Measurements from ENCODE around the gene APAF1. TPM values are rescaled to one million over a fixed set of nuclear protein-coding genes. Genes with fewer than 3 reads are reported as not detected.

APAF1 gene
- total and polyA plus RNA-seq, 8 donors: 21.1 to 54.4 (median 41.9) TPM

- no peaks in the 10 kb centered on the region for H3K9me3 ChIP-seq
- DNase-seq (no peak), ATAC-seq (no peak)
- H3K27ac ChIP-seq: no peak overlapping the region
- H3K4me1 ChIP-seq: no peaks in the 10 kb centered on the region
- H3K4me3 ChIP-seq: no peak overlapping the region
- no peak for TF ChIP-seq CTCF (IDR thresholded peaks at IDR 0.05)
- H3K27me3 ChIP-seq: no peaks in the 10 kb centered on the region
- H3K36me3 ChIP-seq: peaks cover 0 to 98% of the 10 kb centered on the region in 2 donors
- intact Hi-C loops (cut with DNase I): no loop called here
Measured at GRCh38 chr12:98678946-98679610, 34.0 kb downstream of the APAF1 start.

GRCh38 chr12:98679611-98680005, 34.5 kb downstream of the APAF1 start:
- DNase-seq: peak in 1 of 4 donors; percentile 65

GRCh38 chr12:98684199-98684598, 39.1 kb downstream of the APAF1 start:
- Histone ChIP-seq H3K9me3 (no peaks in the 10 kb centered on the region), H3K4me3 (no peak overlapping the region), H3K27ac (no peak overlapping the region), H3K36me3 (peaks cover 0 to 99% of the 10 kb centered on the region in 2 donors), H3K27me3 (no peaks in the 10 kb centered on the region), H3K4me1 (no peaks in the 10 kb centered on the region)
- intact Hi-C loops (cut with DNase I): no loop called here
- no peak for DNase-seq
- no peak for TF ChIP-seq CTCF (IDR thresholded peaks at IDR 0.05)
- no peak for ATAC-seq

More at GRCh38 chr12:98679611-98680005, 34.5 kb downstream of the APAF1 start:
- Histone ChIP-seq H3K36me3 (peaks cover 0 to 98% of the 10 kb centered on the region in 2 donors), H3K9me3 (no peaks in the 10 kb centered on the region), H3K27me3 (no peaks in the 10 kb centered on the region), H3K27ac (no peak overlapping the region), H3K4me3 (no peak overlapping the region), H3K4me1 (no peaks in the 10 kb centered on the region)
- ATAC-seq: no peak
- intact Hi-C loops (cut with DNase I): no loop called here
- TF ChIP-seq CTCF (IDR thresholded peaks at IDR 0.05): no peak

- DNase-seq: no peak
- ATAC-seq: no peak
- Histone ChIP-seq H3K36me3 (peaks cover 0 to 91% of the 10 kb centered on the region in 2 donors), H3K27ac (no peak overlapping the region), H3K4me1 (no peaks in the 10 kb centered on the region), H3K9me3 (no peaks in the 10 kb centered on the region), H3K4me3 (no peak overlapping the region), H3K27me3 (no peaks in the 10 kb centered on the region)
- no peak for TF ChIP-seq CTCF (IDR thresholded peaks at IDR 0.05)
- intact Hi-C loops (cut with DNase I): no loop called here
Measured at GRCh38 chr12:98686603-98687002, 41.5 kb downstream of the APAF1 start.

GRCh38 chr12:98691351-98691750, 46.3 kb downstream of the APAF1 start:
- H3K9me3 ChIP-seq: peaks cover 0 to 2% of the 10 kb centered on the region in 2 donors
- DNase-seq: no peak
- H3K36me3 ChIP-seq: peaks cover 0 to 79% of the 10 kb centered on the region in 2 donors
- intact Hi-C loops (cut with DNase I): no loop called here
- H3K27me3 ChIP-seq: no peaks in the 10 kb centered on the region
- no peak overlapping the region for H3K4me3 ChIP-seq
- TF ChIP-seq CTCF (IDR thresholded peaks at IDR 0.05): no peak
- H3K4me1 ChIP-seq: no peaks in the 10 kb centered on the region
- no peak for ATAC-seq
- peak overlapping the region in 1 of 2 donors; percentile 53 for H3K27ac ChIP-seq
